CD14-positive monocyte (primary cell): ENCODE data around the gene UVSSA. TPM values are rescaled to one million over a fixed set of nuclear protein-coding genes. Genes with fewer than 3 reads are reported as not detected.

Source experiments
- DNase-seq, 3 donors: peaks; one replicate each; pipeline ENCODE4 v3.0.0-alpha.2; 2011 to 2022
- H2AFZ ChIP-seq: 2 replicates; pipeline ENCODE4 v1.6.0; 2012; ENCODE audit warnings: mild to moderate bottlenecking, low read depth, low read length, inconsistent platforms; ENCODE audit not compliant: insufficient read depth, poor library complexity, severe bottlenecking
- H3K27ac ChIP-seq, 2 donors: 1 replicate in 1 of 2; 2 replicates in 1 of 2; pipeline ENCODE4 v1.5.1; 2012 to 2013; ENCODE audit warnings: low read length in 2 of 2, control low read depth in 1 of 2, inconsistent platforms in 1 of 2, low read depth in 1 of 2, mild to moderate bottlenecking in 1 of 2
- H3K27me3 ChIP-seq, 2 donors: one replicate each; pipeline versions ENCODE4 v1.6.0 to v1.6.1; 2011 to 2013; ENCODE audit warnings: low read length in 2 of 2; ENCODE audit not compliant: control insufficient read depth in 2 of 2, insufficient read depth in 2 of 2
- H3K36me3 ChIP-seq, 2 donors: replicated peaks in 1 of 2; 1 replicate in 1 of 2; 2 replicates in 1 of 2; pipeline versions ENCODE4 v1.5.1 to v1.6.1; 2012 to 2013; ENCODE audit warnings: low read length in 2 of 2, control low read depth in 1 of 2, inconsistent platforms in 1 of 2, mild to moderate bottlenecking in 1 of 2; ENCODE audit not compliant: insufficient read depth in 2 of 2, control insufficient read depth in 1 of 2
- H3K4me1 ChIP-seq, 2 donors: 1 replicate in 1 of 2; 2 replicates in 1 of 2; pipeline versions ENCODE4 v1.5.1 to v1.6.1; 2012 to 2013; ENCODE audit warnings: low read length in 2 of 2, control low read depth in 1 of 2, inconsistent platforms in 1 of 2, mild to moderate bottlenecking in 1 of 2, moderate library complexity in 1 of 2; ENCODE audit not compliant: insufficient read depth in 2 of 2, control insufficient read depth in 1 of 2
- H3K4me2 ChIP-seq: replicated peaks from 2 replicates; pipeline ENCODE3; 2012; ENCODE audit warnings: low read length, moderate library complexity, mild to moderate bottlenecking; ENCODE audit not compliant: poor library complexity, severe bottlenecking; ENCODE audit errors: extremely low read depth
- H3K4me3 ChIP-seq, 3 experiments: fragments of 200-600 bp in 1 of 3; sonication (generic) in 1 of 3; replicated peaks in 1 of 3; 1 replicate in 2 of 3; 2 replicates in 1 of 3; pipeline ENCODE4 v1.5.1; 2011 to 2013; ENCODE audit warnings: low read length in 3 of 3, mild to moderate bottlenecking in 3 of 3, control low read depth in 2 of 3, low read depth in 2 of 3, inconsistent platforms in 1 of 3, moderate library complexity in 1 of 3
- H3K79me2 ChIP-seq: 2 replicates; pipeline ENCODE4 v1.6.0; 2012; ENCODE audit warnings: mild to moderate bottlenecking, control low read depth, inconsistent platforms, low read length, moderate library complexity; ENCODE audit not compliant: insufficient read depth
- H3K9ac ChIP-seq: 2 replicates; pipeline ENCODE4 v1.6.0; 2017; ENCODE audit warnings: low read length, mild to moderate bottlenecking; ENCODE audit not compliant: insufficient read depth, poor library complexity, severe bottlenecking
- H3K9me3 ChIP-seq, 2 donors: replicated peaks in 1 of 2; 1 replicate in 1 of 2; 2 replicates in 1 of 2; pipeline versions ENCODE4 v1.5.1 to v1.6.1; 2012 to 2013; ENCODE audit warnings: low read length in 2 of 2, control low read depth in 1 of 2; ENCODE audit not compliant: control insufficient read depth in 1 of 2, insufficient read depth in 1 of 2
- H4K20me1 ChIP-seq: 2 replicates; pipeline ENCODE4 v1.6.0; 2012; ENCODE audit warnings: mild to moderate bottlenecking, low read length, control low read depth, moderate library complexity; ENCODE audit not compliant: insufficient read depth
- H3K27ac Mint-ChIP-seq, 7 donors: one replicate each; pipeline ENCODE4 v1.8.0; 2020; ENCODE audit warnings: mild to moderate bottlenecking in 7 of 7, mixed read lengths in 7 of 7, moderate library complexity in 6 of 7, inconsistent platforms in 2 of 7
- H3K27me3 Mint-ChIP-seq, 3 donors: one replicate each; pipeline ENCODE4 v1.8.0; 2021 to 2022; ENCODE audit warnings: low read depth in 3 of 3, mild to moderate bottlenecking in 3 of 3, mixed read lengths in 3 of 3, moderate library complexity in 3 of 3, inconsistent platforms in 1 of 3
- H3K36me3 Mint-ChIP-seq, 2 donors: one replicate each; pipeline ENCODE4 v1.8.0; 2020; ENCODE audit warnings: mixed read lengths in 2 of 2, inconsistent platforms in 1 of 2, mild to moderate bottlenecking in 1 of 2
- H3K4me1 Mint-ChIP-seq: one replicate; pipeline ENCODE4 v1.8.0; 2020; ENCODE audit warnings: mild to moderate bottlenecking, mixed read lengths
- H3K4me3 Mint-ChIP-seq, 2 donors: one replicate each; pipeline ENCODE4 v1.8.0; 2020; ENCODE audit warnings: mild to moderate bottlenecking in 2 of 2, mixed read lengths in 2 of 2, moderate library complexity in 1 of 2
- H3K9me3 Mint-ChIP-seq, 7 donors: one replicate each; pipeline ENCODE4 v1.8.0; 2020 to 2022; ENCODE audit warnings: mixed read lengths in 7 of 7, mild to moderate bottlenecking in 6 of 7, moderate library complexity in 6 of 7, inconsistent platforms in 2 of 7
- WGBS: methylation state at CpG from one replicate; pipeline ENCODE4 v1.1.5; 2013; ENCODE audit warnings: missing lambda C conversion rate; ENCODE audit not compliant: insufficient coverage; 5-methylcytosine and 5-hydroxymethylcytosine counted together
- intact Hi-C, 2 donors: fragments of 100-400 bp; cut with micrococcal nuclease; formaldehyde crosslinking; loops; one replicate each; pipeline versions ENCODE4 v1.15.0 to v1.15.1; 2023
- polyA plus RNA-seq, 3 donors: library from polyadenylated mRNA; depleted of rRNA in 1 of 3; unstranded in 2 of 3; stranded (reverse) in 1 of 3; fragments of 300-500 nt in 2 of 3; fragments of >200 nt in 1 of 3; fragmentation: Illumina TruSeq in 2 of 3; gene quantifications; 1 replicate in 2 of 3; 2 replicates in 1 of 3; pipeline ENCODE4 v1.2.3, GENCODE V29; 2012 to 2021
- TF ChIP-seq, protein P1 (sequence below): fragments of 200-600 bp; IDR thresholded peaks from one replicate; pipeline ENCODE4 v1.8.0; 2022; ENCODE audit warnings: antibody characterized with exemption, mild to moderate bottlenecking

Gene UVSSA
- polyA plus RNA-seq, 3 donors, result 2.6 to 54.0 (median 4.8) TPM

DNA sequence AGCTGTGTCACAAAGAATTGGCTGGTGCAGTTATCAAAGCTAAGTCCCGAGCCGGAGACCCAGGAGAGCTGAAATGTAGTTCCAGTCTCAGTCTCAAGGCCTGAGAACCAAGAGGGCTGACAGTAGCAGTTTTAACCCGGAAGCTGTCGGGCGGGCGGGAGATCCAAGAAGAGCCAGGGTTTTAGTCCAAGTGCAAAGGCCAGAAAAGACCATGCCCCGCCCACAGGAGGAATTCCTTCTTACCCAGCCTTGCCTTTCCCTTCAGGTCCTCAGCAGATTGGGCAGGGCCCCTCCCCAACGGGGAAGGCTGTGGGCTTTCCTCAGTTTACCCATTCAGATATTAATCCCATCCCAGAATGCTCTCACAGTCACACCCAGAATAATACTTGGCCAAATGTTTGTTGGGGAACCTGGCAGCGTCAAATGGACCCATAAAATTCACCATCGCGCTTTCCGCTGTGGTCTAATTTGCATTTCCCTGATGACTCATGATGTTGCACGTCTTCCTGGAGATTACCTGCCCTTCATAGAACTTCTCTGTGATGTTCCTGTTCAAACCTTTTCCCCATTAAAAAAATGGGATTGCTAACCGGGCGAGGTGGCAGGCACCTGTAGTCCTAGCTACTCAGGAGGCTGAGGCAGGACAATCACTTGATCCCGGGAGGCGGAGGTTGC is 41.1 kb upstream of the UVSSA start:
- peak overlapping the region; percentile 30 to 83 (median 68) for H3K27ac Mint-ChIP-seq
- Histone ChIP-seq H4K20me1 (peaks cover 51% of the 10 kb centered on the region), H3K36me3 (peaks cover 0 to 16% of the 10 kb centered on the region in 2 donors), H2AFZ (no peak overlapping the region), H3K27ac (peak overlapping the region in 1 of 2 donors; percentile 66), H3K9me3 (no peaks in the 10 kb centered on the region), H3K9ac (no peak overlapping the region), H3K79me2 (peaks cover 94% of the 10 kb centered on the region), H3K4me2 (no peak overlapping the region), H3K4me1 (peaks cover 24 to 36% of the 10 kb centered on the region in 2 donors), H3K4me3 (no peak overlapping the region), H3K27me3 (no peaks in the 10 kb centered on the region)
- peak in 1 of 3 donors; percentile 46 for DNase-seq
- WGBS, result 80% methylated on average over 15 of the region's 17 CpGs
- H3K4me3 Mint-ChIP-seq, result no peak overlapping the region
- H3K27me3 Mint-ChIP-seq, result peaks cover 0 to 2% (median 0%) of the 10 kb centered on the region in 3 donors
- intact Hi-C loops, result no loop called here
- peaks cover 24 to 46% of the 10 kb centered on the region in 2 donors for H3K36me3 Mint-ChIP-seq
- peaks cover 53% of the 10 kb centered on the region for H3K4me1 Mint-ChIP-seq
- H3K9me3 Mint-ChIP-seq, result no peaks in the 10 kb centered on the region
- TF ChIP-seq, protein P1, sequence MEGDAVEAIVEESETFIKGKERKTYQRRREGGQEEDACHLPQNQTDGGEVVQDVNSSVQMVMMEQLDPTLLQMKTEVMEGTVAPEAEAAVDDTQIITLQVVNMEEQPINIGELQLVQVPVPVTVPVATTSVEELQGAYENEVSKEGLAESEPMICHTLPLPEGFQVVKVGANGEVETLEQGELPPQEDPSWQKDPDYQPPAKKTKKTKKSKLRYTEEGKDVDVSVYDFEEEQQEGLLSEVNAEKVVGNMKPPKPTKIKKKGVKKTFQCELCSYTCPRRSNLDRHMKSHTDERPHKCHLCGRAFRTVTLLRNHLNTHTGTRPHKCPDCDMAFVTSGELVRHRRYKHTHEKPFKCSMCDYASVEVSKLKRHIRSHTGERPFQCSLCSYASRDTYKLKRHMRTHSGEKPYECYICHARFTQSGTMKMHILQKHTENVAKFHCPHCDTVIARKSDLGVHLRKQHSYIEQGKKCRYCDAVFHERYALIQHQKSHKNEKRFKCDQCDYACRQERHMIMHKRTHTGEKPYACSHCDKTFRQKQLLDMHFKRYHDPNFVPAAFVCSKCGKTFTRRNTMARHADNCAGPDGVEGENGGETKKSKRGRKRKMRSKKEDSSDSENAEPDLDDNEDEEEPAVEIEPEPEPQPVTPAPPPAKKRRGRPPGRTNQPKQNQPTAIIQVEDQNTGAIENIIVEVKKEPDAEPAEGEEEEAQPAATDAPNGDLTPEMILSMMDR, result no peak

DNA sequence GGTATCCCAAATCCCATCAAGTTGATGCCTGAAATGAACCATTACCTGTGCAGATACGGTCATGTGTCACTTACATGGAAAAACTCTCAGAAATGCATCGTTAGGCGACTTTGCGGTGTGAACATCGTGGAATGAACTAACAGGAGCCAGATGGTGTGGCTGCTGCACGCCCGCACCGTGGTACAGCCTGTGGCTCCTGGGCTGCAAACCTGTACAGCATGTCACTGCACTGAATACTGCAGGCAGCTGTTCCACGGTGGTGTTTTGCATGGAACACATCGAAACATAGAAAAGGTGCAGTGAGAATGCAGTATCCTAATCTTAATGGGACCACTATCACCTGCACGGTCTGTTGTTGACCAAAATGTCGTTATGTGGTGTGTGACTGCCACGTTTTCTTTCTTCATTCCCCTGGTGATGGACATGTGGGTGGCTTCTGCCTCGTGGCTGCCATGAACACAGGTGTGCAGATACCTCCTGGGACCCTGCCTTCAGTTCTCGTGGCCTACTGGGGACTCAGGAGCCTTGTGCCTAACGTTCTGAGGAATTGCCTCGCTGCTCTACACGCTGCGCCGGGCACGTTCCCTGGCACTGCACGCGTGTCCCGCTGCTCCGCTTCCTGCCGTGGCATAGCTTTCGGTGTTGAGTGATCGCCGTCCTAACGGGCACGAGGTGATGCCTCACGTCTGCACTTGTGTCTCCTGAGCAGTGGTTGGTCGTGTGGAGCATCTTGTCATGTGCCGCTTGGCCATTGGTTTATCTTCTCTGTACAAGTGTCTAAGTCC is 38.9 kb upstream of the UVSSA start:
- intact Hi-C loops, result no loop called here
- H3K4me3 Mint-ChIP-seq, result no peak overlapping the region
- peaks cover 12 to 25% of the 10 kb centered on the region in 2 donors for H3K4me1 ChIP-seq
- H3K9ac ChIP-seq, result no peak overlapping the region
- TF ChIP-seq, protein P1, result no peak
- peaks cover 99% of the 10 kb centered on the region for H3K79me2 ChIP-seq
- DNase-seq, result no peak
- WGBS, result 97% methylated on average over 32 of the region's 34 CpGs
- H2AFZ ChIP-seq, result no peak overlapping the region
- H3K4me3 ChIP-seq, result no peak overlapping the region
- H3K36me3 Mint-ChIP-seq, result peaks cover 38 to 54% of the 10 kb centered on the region in 2 donors
- H3K9me3 Mint-ChIP-seq, result peaks cover 0 to 3% (median 0%) of the 10 kb centered on the region in 7 donors
- H3K27me3 ChIP-seq, result no peaks in the 10 kb centered on the region
- H3K27ac Mint-ChIP-seq, result peak overlapping the region in 2 of 7 donors; percentile 38 to 72
- no peak overlapping the region for H3K27ac ChIP-seq
- peaks cover 73% of the 10 kb centered on the region for H4K20me1 ChIP-seq
- H3K27me3 Mint-ChIP-seq, result peaks cover 0 to 2% (median 0%) of the 10 kb centered on the region in 3 donors
- H3K36me3 ChIP-seq, result peaks cover 15 to 37% of the 10 kb centered on the region in 2 donors
- H3K4me1 Mint-ChIP-seq, result peaks cover 37% of the 10 kb centered on the region
- no peaks in the 10 kb centered on the region for H3K9me3 ChIP-seq
- no peak overlapping the region for H3K4me2 ChIP-seq
